HG02970 (cell line): ENCODE results near the gene LPIN3.
"Not testable (repeated sequence)": the region's sequence is repeated elsewhere in the genome, so short reads cannot be mapped to it uniquely, and the experiment has no call there.

Experiments used
- ATAC-seq: cut with Tn5 transposase; IDR thresholded peaks from one replicate; pipeline ENCODE4 v1.9.1; 2021; ENCODE audit warnings: mild to moderate bottlenecking, moderate library complexity, moderate number of reproducible peaks; ENCODE audit not compliant: unreplicated experiment, low FRiP score

LPIN3 gene

GRCh38 chr20:41340327-41341055, at the start of gene LPIN3:
LPIN3 (plus strand) TSS chr20:41340821; CDS start chr20:41345804, 4,983 bp downstream.
- no peak for ATAC-seq

DNA sequence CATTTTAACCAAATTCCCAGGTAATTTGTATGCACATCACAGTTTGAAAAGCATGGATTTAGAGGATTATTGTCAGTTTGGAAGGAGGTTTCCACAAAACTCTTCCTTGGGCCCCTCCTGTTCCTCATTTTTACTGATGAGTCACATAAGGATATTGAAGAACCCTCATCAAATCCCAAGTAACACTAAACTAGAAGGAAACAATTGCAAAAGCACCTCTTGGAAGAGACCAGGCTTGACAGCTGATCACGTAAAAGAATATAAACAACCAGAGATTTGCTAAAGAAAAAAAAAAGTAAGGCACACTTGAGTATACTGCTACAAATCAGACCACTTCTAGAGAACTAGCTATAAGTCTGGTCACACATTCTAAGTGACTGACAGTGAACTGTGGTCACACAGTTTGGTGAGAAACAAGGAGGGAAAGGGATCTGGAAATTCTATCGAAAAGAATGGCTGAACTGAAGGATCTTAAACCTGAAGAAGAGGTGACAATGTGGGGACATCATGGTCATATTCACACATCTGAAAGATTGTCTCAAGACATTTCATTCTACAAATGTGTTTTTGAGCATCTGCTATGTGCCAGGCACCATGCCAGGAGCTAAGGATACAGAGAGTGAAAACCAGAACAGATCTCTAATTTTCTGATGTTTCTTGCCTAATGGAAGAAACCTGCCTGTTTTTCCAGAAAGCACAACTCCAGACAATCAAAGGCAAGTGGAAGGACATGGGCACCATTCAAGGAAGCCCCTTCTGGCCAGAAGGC, 47.2 kb upstream of the LPIN3 start:
- ATAC-seq, result no peak

- ATAC-seq, result no peak
Observed at GRCh38 chr20:41299899-41300298, 40.7 kb upstream of the LPIN3 start.

DNA sequence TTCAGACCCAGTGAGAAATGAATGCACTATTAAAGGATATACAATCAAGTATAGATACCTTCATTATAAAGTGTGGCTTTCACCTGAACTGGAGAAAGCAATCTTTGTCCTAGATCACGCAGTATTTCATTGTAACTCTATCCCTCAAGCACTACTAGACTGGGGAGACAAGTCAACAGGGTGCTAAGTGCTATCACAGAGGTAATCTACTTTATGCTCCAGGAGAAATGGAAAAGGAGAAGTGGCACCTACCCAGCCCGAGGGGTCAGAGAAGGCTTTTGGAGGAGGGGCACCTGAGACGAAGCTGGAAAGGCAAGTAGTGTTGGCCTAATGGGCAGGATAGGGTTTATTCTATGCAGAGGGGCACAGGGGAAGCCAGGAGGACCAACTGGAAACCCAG, 40.2 kb upstream of the LPIN3 start:
- no peak for ATAC-seq

GRCh38 chr20:41300886-41301285, 39.7 kb upstream of the LPIN3 start:
- ATAC-seq, result no peak

- ATAC-seq, result no peak
Observed at GRCh38 chr20:41304002-41304401, 36.6 kb upstream of the LPIN3 start.

GRCh38 chr20:41304424-41305079, 36.1 kb upstream of the LPIN3 start:
- ATAC-seq, result no peak

GRCh38 chr20:41306061-41306727, 34.4 kb upstream of the LPIN3 start:
- ATAC-seq, result peak; percentile 78

GRCh38 chr20:41307021-41307420, 33.6 kb upstream of the LPIN3 start:
- ATAC-seq, result no peak

DNA sequence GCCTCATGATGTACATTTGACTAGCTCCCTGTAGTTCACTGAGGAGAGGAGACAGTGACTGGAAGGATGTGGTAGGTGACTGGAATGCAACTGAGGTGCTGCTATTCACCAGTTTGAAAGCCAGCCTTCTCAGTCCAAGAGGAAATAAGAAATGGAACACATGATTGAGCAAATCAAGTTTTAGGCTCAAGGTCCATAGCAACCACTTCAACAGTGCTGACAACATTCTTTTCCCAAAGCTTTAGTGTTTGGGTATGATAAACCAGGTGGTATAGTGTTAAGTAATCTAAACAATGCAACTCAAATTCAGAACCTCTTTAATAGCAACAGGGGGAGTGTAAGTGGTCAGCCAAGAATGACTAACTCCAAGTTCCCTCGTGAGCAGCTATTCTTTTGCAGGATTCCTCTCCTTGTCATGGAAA, 32.3 kb upstream of the LPIN3 start:
- ATAC-seq, result no peak

DNA sequence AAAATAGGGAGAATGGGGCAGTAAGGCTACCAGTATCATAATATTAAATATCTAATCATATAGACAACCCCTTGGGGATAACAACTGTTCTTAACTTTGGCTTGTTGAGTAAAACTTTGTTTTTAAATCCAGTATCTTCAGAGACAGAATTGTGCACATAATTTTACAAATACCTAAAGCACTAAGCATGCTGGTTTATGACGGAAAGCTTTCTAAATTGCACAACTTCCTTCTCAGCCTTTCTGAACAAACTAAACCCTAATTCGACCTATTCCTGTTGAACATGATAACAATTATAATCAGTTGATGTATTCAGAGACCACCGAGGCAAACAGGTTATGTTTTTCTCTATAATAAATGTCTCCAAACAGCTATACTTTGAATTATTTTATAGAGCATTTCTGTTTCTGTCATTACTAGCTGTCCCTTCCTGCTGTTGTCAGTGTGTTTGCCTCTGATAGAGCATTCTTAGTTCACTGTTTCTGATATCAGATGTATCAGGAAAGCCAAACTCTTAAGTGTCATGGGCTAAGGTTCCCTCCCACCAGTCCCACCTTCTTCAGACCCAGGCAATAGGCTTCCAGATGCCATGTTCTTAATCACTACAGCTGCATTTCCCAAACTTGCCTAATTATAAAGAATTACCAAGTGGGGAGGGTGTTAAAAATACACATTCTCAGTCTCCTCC, 31.8 kb upstream of the LPIN3 start:
- ATAC-seq, result no peak

- ATAC-seq, result no peak
Observed at GRCh38 chr20:41309817-41310216, 30.8 kb upstream of the LPIN3 start.

- ATAC-seq, result not testable (repeated sequence)
Observed at GRCh38 chr20:41312009-41312408, 28.6 kb upstream of the LPIN3 start.

- no peak for ATAC-seq
Observed at GRCh38 chr20:41314386-41314785, 26.2 kb upstream of the LPIN3 start.

DNA sequence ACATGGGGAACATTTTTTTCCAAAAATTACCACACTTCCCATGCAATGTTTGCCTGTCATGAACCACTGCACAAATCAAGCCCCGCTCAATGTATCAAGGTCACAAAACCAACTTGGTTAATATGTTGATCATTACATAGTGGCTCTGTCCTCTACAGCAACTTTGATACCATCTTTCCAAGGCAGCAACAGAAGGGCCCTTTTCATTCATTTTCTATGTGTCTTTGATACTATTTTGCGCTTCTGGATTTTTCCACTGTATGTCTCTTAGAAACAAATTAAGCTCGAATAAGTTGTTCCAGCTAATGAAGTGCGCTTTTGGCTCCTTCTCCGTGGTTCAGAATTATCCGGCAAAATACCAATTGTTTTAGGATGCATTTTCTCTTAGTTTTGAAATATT, 24.6 kb upstream of the LPIN3 start:
- ATAC-seq, result no peak

DNA sequence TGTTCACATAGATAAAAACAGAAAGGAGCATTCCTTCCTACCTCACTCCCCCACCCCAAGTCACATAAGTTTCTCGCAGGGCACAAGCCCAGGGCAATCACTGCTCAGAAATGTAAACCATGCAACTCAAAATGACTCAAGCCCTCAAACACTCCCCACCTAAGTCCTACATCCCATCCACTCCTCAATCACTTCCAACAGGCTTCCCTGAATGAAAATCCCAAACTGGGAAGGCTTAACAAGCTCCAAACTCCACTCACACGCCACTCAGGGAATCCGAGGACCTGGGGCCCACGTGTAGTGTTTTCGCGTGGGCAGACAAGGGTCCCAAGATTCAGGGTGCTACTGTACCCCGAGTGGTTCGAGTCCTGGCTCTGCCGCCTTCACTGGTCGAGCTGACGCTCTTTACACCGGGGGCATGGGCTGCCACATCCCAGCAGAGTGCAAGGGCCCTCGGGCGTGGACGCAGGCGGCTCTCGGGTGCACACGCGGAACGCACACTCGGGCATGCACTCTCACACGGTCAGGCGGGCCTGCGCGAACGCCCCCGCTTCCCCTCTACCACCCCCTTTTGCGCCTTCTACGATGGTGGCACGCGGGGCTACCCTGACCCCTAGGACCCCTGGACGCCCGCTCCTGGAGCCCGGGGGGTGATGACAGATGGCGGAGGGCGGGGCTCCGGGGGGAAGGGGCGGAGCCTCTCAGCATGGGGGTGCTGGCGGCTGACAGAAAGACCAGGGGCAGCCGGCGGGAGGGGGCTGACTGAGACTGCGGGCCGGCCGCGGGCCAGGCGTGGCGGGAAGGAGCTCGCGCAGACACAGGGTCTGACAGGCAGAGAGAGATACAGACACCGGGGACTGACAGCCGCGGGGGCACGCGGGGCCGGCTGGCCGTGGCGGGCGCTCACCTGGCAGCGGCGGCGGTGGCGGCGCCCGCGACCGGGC, 23.7 kb upstream of the LPIN3 start:
- peak; percentile 54 for ATAC-seq

DNA sequence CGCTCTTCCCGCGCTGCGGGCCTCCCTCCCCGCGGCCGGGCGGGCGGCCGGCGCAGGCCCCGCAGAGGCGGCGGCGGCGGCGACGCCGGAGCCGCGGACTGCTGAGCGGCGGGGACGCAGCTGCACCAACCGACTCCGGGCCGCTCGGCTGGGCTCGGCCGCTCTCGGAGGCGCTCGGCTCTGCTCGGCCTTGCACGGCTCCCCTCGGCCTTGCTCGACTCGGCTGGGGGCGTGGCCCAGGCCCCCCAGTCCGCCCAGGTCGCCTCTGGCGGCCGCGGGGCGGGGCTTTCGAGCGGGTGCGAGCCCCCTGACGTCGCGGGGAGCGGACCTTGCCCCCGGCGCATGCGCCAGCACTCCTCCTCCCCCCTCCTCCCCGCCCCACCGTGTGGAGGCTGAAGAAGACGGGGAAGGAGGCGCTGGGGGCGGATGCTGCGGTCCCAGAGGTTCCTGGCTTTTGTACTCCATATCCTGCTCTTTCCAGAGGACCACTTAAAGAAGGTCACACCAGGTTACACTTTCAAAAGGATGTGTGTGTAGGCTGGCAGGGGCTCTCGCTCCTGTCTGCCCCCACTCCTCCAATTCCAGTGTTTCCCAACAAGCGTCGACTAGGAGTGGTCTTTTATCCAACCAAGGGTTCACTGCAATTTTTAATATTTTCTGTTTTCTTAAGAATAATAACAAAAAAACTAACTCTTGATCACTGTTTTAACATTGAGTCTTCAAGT, 22.9 kb upstream of the LPIN3 start, which contains the start of gene ZHX3:
TSS of gene ZHX3 (minus strand) at position 186 of the 725 bp plus-strand sequence. CDS start 112,815 bp downstream, outside the sequence.
- peak; percentile 94 for ATAC-seq

DNA sequence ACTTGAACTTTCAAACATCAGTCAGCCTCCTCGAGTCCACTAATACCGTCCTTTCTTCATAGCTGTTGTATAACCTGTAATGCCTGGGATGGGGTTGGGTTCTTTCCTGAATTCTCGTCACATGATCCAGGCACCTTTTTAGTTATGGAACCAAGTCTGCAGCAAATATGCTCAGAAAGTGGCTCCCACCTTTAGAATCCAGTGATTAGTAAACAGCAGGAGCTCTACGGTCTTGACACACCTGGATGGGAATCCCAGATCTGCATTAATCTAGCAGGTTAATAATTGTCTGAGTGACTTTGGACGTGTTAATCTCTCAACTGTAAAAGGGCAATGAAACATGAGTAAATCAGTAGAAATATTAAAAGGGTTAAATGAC, 22.4 kb upstream of the LPIN3 start:
- ATAC-seq, result no peak
